Islet precursor cell (in vitro differentiated cells): ENCODE data around the gene ITGB1.

Experiments
- DNase-seq: peaks from one replicate; pipeline ENCODE4 v3.0.0-alpha.2; 2018

ITGB1 gene

DNA sequence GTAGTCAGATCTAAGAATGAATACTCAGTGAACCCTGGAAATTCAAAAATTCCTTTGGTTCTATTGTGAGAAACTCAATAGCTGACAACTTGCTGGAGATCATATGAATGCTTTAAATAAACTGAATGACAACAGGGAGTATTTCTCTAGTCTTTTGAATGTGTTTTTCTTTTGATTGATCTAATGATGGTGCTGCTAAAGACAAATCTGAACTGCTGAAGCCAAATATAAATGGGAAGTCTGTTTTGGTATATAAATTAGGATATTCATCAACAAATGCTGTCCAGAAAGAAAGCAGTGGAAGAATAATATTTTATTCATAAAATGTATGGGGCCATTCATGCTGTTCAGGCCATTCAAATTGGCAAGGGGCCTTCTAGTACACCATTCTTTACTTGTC is 79.4 kb downstream of the ITGB1 start:
- DNase-seq, result no peak

DNA sequence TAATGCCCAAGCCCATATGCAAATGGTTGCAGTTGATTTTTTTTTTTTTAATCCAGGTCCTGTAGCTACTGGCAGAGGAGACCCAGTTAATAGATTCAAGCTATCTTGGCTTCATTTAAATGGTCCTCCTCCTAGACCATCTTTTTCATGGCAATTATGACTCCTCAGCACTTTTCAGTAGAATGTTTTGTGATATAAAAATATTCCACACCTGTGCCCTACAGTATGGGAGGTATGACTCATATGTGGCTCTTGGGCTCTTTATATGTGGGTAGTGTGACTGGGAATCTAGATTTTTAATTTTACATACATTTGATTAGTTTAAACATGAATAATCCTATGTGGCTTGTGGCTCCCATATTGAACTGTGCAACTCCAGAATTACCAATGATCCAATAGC is 80.1 kb downstream of the ITGB1 start:
- DNase-seq, result no peak

- no peak for DNase-seq
Observed at GRCh38 chr10:32865170-32865569, 92.9 kb downstream of the ITGB1 start.

DNA sequence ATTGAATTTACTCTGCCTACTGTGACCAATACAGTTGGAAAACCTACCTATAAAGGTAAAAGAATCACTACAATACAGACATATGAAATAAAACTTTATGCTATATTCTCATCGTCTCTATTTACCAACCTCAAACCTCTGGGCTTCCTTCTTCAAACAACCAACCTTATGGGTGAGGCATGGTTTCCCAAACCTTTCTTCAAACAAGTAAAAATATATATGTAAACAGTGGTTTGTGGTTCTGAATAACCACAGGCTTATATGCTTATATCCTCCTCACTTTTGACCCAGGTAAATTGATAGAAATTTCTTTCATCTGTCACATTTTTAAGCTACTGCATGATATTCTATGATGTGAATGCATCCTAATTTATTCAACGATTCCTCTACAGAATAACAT is 103.6 kb downstream of the ITGB1 start:
- no peak for DNase-seq

DNA sequence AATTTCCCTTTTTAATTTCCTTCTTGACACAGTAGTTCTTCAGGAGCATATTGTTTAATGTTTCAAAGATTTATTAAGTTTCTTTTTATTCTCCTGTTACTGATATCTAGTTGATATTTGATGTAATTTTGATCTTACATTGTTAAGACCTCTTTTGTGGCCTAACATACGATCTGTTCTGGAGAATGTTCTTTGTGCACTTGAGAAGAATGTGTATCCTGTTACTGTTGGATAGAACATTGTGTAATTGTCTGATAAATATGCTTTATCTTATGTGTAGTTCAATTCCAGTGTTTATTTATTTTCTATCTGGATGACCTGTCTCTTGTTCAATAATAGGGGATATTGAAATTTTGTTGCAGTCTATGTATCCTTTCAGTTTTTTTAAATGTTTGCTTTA is 106.7 kb downstream of the ITGB1 start:
- DNase-seq, result no peak
